ENCODE measurements around the gene MTHFD2.

Gene MTHFD2

GRCh38 chr2:74242354-74243071 lies 44.1 kb downstream of the MTHFD2 start:
- TF ChIP-seq, protein P1, sequence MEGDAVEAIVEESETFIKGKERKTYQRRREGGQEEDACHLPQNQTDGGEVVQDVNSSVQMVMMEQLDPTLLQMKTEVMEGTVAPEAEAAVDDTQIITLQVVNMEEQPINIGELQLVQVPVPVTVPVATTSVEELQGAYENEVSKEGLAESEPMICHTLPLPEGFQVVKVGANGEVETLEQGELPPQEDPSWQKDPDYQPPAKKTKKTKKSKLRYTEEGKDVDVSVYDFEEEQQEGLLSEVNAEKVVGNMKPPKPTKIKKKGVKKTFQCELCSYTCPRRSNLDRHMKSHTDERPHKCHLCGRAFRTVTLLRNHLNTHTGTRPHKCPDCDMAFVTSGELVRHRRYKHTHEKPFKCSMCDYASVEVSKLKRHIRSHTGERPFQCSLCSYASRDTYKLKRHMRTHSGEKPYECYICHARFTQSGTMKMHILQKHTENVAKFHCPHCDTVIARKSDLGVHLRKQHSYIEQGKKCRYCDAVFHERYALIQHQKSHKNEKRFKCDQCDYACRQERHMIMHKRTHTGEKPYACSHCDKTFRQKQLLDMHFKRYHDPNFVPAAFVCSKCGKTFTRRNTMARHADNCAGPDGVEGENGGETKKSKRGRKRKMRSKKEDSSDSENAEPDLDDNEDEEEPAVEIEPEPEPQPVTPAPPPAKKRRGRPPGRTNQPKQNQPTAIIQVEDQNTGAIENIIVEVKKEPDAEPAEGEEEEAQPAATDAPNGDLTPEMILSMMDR (conservative IDR thresholded peaks at IDR 0.05; ENCODE audit: low read length): no peak
- TF ChIP-seq EZH2phosphoT487 (IDR thresholded peaks at IDR 0.05; ENCODE audit: borderline replicate concordance): no peak
- Histone ChIP-seq H3K4me1 (ENCODE audit: insufficient read depth, low read length, poor library complexity, severe bottlenecking) (no peaks in the 10 kb centered on the region), H3K9me3 (ENCODE audit: insufficient read depth, low read depth, low read length) (no peaks in the 10 kb centered on the region), H3K9me2 (replicated peaks; ENCODE audit: low read depth, low read length) (no peaks in the 10 kb centered on the region), H3K27me3 (ENCODE audit: insufficient read depth, low read length, poor library complexity, severe bottlenecking) (no peaks in the 10 kb centered on the region), H2AFZ (ENCODE audit: low read length) (no peak overlapping the region), H3K79me2 (ENCODE audit: insufficient read depth, low read length) (no peaks in the 10 kb centered on the region), H3K4me3 (ENCODE audit: low read length, poor library complexity, severe bottlenecking) (no peak overlapping the region), H3K4me2 (ENCODE audit: low read depth, low read length, poor library complexity, severe bottlenecking) (no peak overlapping the region), H3K36me3 (ENCODE audit: insufficient read depth, low read length) (no peaks in the 10 kb centered on the region), H3K9ac (ENCODE audit: low read depth, low read length, poor library complexity, severe bottlenecking) (no peak overlapping the region), H4K20me1 (ENCODE audit: insufficient read depth, low read length, poor library complexity, severe bottlenecking) (no peaks in the 10 kb centered on the region), H3F3A (ENCODE audit: low read depth) (no peaks in the 10 kb centered on the region)

DNA sequence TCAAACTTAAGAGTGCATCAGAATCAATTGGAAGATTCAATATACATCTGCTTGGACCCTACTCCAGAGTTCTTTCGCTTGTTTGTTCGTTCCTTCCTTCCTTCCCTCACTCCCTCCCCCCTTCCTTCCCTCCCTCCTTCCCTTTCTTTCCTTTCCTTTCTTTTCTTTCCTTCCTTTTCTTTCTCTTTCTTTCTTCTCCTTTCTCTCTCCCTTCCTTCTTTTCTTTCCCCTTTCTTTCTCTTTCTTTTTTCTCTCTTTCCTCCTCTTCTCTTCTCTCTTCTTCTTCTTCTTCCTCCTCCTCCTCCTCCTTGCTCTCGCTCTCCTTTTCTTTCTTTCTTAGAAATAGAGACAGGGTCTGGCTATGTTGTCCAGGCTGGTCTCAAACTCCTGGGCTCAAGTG lies 45.9 kb downstream of the MTHFD2 start:
- Histone ChIP-seq H4K20me1 (ENCODE audit: insufficient read depth, low read length, poor library complexity, severe bottlenecking) (no peaks in the 10 kb centered on the region), H3K36me3 (ENCODE audit: insufficient read depth, low read length) (no peaks in the 10 kb centered on the region), H3K9me2 (replicated peaks; ENCODE audit: low read depth, low read length) (no peaks in the 10 kb centered on the region), H3K27me3 (ENCODE audit: insufficient read depth, low read length, poor library complexity, severe bottlenecking) (no peaks in the 10 kb centered on the region), H3K9me3 (ENCODE audit: insufficient read depth, low read depth, low read length) (no peaks in the 10 kb centered on the region), H3K4me1 (ENCODE audit: insufficient read depth, low read length, poor library complexity, severe bottlenecking) (no peaks in the 10 kb centered on the region), H3F3A (ENCODE audit: low read depth) (no peaks in the 10 kb centered on the region), H3K79me2 (ENCODE audit: insufficient read depth, low read length) (no peaks in the 10 kb centered on the region), H3K4me2 (ENCODE audit: low read depth, low read length, poor library complexity, severe bottlenecking) (no peak overlapping the region), H3K4me3 (ENCODE audit: low read length, poor library complexity, severe bottlenecking) (no peak overlapping the region), H3K9ac (ENCODE audit: low read depth, low read length, poor library complexity, severe bottlenecking) (no peak overlapping the region), H2AFZ (ENCODE audit: low read length) (no peak overlapping the region)
- TF ChIP-seq EZH2phosphoT487 (IDR thresholded peaks at IDR 0.05; ENCODE audit: borderline replicate concordance): no peak
- TF ChIP-seq, protein P1 (conservative IDR thresholded peaks at IDR 0.05; ENCODE audit: low read length): no peak

GRCh38 chr2:74246496-74247195 lies 48.2 kb downstream of the MTHFD2 start:
- no peaks in the 10 kb centered on the region for H3K79me2 ChIP-seq (ENCODE audit: insufficient read depth, low read length)
- no peak overlapping the region for H3K4me2 ChIP-seq (ENCODE audit: low read depth, low read length, poor library complexity, severe bottlenecking)
- H3K9me2 ChIP-seq (replicated peaks; ENCODE audit: low read depth, low read length): no peaks in the 10 kb centered on the region
- H3K4me3 ChIP-seq (ENCODE audit: low read length, poor library complexity, severe bottlenecking): no peak overlapping the region
- TF ChIP-seq, protein P1 (conservative IDR thresholded peaks at IDR 0.05; ENCODE audit: low read length): no peak
- no peak for TF ChIP-seq EZH2phosphoT487 (IDR thresholded peaks at IDR 0.05; ENCODE audit: borderline replicate concordance)
- no peaks in the 10 kb centered on the region for H3K9me3 ChIP-seq (ENCODE audit: insufficient read depth, low read depth, low read length)
- H3K36me3 ChIP-seq (ENCODE audit: insufficient read depth, low read length): no peaks in the 10 kb centered on the region
- no peaks in the 10 kb centered on the region for H3K4me1 ChIP-seq (ENCODE audit: insufficient read depth, low read length, poor library complexity, severe bottlenecking)
- no peaks in the 10 kb centered on the region for H4K20me1 ChIP-seq (ENCODE audit: insufficient read depth, low read length, poor library complexity, severe bottlenecking)
- H2AFZ ChIP-seq (ENCODE audit: low read length): no peak overlapping the region
- H3F3A ChIP-seq (ENCODE audit: low read depth): no peaks in the 10 kb centered on the region
- H3K9ac ChIP-seq (ENCODE audit: low read depth, low read length, poor library complexity, severe bottlenecking): no peak overlapping the region
- H3K27me3 ChIP-seq (ENCODE audit: insufficient read depth, low read length, poor library complexity, severe bottlenecking): no peaks in the 10 kb centered on the region

Data from Loucy (cell line).